ACC112 (cell line): ENCODE data around the gene MMP19.

Experiments used
- H2AFZ ChIP-seq: fragments of 200-600 bp; sonication (generic); one replicate; pipeline ENCODE4 v1.6.0; 2017; ENCODE audit warnings: antibody characterized with exemption, low read length; ENCODE audit not compliant: unreplicated experiment
- H3K27ac ChIP-seq: fragments of 200-600 bp; sonication (generic); 2 replicates; pipeline ENCODE4 v1.5.1; 2014; ENCODE audit warnings: low read depth, mild to moderate bottlenecking, antibody characterized with exemption, low read length, moderate library complexity
- H3K27me3 ChIP-seq: fragments of 200-600 bp; sonication (generic); 2 replicates; pipeline ENCODE4 v1.6.1; 2014; ENCODE audit warnings: mild to moderate bottlenecking, antibody characterized with exemption, low read length, moderate library complexity, mixed read lengths; ENCODE audit not compliant: insufficient read depth
- H3K36me3 ChIP-seq: fragments of 200-600 bp; sonication (generic); 2 replicates; pipeline ENCODE4 v1.6.1; 2016; ENCODE audit warnings: mild to moderate bottlenecking, antibody characterized with exemption, low read length, moderate library complexity, mixed read lengths; ENCODE audit not compliant: insufficient read depth
- H3K4me1 ChIP-seq: fragments of 200-600 bp; sonication (generic); one replicate; pipeline ENCODE4 v1.6.1; 2016; ENCODE audit warnings: low read length, mixed read lengths; ENCODE audit not compliant: insufficient read depth, unreplicated experiment, control insufficient read depth
- H3K4me3 ChIP-seq: fragments of 200-600 bp; sonication (generic); 2 replicates; pipeline ENCODE4 v1.5.1; 2014; ENCODE audit warnings: mild to moderate bottlenecking, low read depth, low read length
- H3K79me2 ChIP-seq: fragments of 200-600 bp; sonication (generic); one replicate; pipeline ENCODE4 v1.6.0; 2016; ENCODE audit warnings: low read length; ENCODE audit not compliant: control insufficient read depth, unreplicated experiment, insufficient read depth

Gene MMP19

DNA sequence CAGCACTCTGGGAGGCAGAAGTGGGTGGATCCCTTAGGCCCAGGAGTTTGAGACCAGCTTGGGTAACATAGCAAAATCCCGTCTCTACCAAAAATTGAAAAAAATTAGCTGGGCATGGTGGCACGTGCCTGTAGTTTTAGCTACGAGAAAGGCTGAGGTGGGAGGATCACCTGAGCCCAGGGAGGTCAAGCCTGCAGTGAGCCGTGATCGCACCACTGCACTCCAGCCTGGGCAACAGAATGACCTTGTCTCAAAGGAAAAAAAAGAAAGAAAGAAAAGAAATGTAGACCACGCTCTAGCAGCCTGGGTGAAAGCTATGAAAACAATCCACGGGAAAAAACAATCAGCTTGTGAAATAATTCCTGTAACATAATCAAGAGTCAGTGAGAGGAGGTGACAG is 54.2 kb downstream of the MMP19 start:
- no peaks in the 10 kb centered on the region for H3K27me3 ChIP-seq
- H2AFZ ChIP-seq: no peak overlapping the region
- H3K79me2 ChIP-seq: peaks cover 6% of the 10 kb centered on the region
- peaks cover 39% of the 10 kb centered on the region for H3K36me3 ChIP-seq
- H3K4me1 ChIP-seq: no peaks in the 10 kb centered on the region
- no peak overlapping the region for H3K27ac ChIP-seq
- H3K4me3 ChIP-seq: no peak overlapping the region
